ENCODE data around the gene P4HB.

Gene P4HB

DNA sequence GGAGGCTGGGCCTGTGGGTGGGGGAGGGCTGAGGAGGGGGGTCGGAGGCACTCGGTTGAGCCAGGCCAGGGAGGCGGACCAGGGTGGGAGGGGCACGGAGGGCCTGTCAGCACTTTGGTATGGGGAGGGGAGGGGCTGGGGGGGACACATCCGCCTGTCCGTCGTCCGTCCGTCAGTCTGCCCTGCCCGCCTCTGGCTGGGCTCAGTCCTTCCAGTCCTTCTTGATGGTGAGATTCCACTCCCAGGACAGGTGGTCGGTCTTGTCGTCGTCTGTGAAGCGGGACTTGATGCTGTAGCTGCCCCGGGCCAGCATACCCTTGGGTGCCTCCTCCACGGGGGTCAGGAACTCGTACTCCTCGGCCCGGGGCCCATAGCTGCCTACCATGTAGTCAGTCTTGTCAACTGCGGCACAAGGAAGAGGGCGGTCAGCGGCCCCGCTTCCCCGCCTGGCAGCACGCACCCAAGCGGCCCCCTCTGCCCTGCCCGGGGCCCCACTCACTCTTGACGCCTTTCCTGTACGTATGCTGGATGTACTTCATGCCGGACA is 8.4 kb upstream of the P4HB start:
- DNase-seq (ENCODE audit: low read depth): peak; percentile 91

DNA sequence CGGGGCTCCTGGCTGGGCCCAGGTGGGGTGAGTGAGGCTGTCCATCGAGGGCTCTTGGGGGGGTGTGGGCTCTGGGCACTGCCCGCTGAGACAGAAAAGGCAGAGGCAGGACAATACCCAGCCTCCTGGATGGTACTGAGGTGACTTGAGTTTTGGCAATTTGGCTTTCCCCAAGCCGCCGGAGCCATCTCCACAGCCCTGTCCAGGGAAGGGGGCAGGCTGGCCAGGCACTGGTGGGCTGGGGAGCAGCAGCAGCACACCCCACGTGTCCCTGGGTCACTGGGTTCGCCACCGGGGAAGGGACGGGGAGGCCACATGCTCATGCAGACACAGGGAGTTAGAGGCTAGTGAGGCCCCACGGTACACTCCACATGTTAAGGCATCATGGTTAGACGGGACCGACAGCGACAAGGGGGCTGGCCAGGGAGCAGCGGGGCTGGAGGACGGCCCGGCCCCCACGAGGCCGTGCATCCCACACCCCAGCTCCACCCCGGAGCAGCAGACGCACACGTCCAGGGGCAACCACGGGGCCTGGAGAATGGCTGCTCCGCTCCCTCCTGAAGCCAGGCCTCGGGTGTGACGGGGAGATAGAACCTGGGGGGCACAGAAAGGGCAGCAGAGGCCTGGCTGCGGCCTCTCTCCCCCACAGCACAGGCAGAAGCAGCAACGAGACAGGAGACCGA is 7.8 kb upstream of the P4HB start:
- DNase-seq (ENCODE audit: low read depth): no peak

DNA sequence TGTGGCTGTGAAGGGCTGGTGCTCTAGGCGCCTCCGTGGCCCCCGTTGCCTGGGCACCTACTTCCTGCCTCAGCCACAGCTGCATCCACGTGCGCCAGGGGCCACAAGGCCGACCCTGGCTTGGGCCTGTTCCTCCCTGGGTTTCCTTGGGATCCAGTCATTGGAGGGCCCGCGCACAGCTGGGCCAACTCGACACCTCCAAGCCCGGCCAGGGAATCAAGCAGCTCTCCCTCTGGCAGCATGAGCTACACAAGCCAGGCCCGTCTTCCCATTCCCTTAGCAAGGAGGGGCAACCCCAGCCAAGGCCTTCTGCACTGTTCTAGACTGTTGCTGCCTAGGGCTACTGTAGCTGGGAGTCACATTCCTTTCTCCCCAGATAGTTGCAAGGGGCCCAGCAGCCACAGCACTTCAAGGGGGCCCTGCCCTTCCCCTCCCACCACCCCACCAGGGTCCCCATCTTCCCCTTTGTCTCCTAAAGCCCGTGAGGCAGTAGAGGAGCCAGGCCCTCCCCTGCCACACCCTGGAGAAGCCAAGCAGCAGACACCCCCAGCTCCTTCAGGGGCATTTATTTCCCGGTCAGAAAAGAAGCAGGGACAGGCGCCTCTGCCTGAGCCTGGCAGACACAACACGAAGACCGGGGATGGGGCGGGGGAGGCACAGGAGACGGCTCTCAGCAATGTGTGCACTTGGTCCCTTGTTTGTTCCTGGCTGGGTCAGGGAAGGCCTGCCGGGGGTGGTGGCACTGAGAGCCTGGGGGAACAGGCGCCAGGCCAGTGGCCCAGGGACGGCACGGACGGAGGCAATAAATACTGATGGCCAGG is 7.0 kb upstream of the P4HB start:
- no peak for DNase-seq (ENCODE audit: low read depth)

DNA sequence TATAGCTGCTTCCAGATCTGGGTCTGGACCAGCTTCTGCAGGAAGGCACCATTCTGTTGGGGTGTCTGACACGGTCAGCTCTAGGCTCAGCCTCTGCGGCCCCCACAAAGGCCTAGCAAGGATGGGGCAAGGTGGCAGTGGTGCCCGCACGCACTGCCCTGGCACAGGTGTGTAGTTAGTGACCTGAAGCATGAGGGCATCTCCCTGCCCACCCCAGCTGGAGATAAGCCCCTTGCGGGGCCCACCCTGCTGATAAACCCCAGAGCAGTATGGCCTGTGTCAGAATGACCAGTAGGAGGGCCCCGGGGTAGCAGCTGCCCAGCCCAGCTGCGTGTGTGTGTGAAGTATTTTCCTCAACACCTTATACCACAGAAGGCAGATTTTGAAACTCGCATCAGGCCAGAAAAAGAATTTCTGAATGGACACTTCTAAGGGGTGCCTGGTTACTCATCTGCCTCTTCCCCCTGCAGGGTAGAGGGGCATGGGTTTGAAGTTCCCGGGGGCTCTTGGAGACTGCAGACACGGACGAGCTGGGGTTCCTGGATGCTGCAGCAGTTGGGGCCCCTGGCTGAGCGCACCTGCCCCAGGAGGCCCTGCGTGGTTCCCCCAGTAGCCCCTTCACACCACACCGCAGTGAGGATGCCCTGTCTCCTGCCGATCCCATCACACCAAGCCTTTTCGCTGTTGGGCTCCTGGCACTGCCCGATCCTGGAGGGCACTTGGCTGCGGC is 6.3 kb upstream of the P4HB start:
- DNase-seq (ENCODE audit: low read depth): no peak

DNA sequence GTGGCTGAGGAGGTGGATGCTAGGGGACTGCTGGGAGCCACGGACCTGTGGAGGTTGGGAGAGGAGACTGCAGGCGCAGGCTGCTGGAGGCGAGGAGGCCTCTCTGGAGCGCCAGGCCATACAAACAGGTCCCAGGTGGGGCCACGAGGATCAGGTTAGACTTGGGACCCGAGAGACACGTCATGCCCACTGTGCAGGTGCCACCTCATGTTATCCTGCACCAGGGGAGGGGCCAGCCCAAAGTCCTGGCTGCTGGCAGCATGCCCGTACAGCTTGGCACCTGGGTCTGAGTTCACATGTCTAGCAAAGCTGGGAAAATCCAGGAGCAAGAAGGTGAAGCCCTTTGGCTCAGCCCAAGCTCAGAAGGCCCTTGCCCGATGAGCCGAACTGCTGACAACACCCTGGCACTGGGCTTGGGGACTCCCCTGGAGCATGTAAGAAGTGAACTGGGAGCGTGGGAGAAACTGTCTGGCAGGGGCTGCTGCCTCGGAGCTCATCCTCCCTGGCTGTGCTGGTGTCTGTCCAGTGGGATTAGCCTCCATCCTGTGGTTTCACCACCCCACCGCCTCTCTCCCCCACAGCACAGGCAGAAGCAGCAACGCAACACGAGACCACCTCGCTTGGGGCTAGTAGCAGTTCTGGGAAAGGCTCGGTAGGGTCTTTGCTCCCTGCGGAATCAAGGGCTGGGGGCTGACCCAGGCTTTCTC is 5.6 kb upstream of the P4HB start:
- no peak for DNase-seq (ENCODE audit: low read depth)

DNA sequence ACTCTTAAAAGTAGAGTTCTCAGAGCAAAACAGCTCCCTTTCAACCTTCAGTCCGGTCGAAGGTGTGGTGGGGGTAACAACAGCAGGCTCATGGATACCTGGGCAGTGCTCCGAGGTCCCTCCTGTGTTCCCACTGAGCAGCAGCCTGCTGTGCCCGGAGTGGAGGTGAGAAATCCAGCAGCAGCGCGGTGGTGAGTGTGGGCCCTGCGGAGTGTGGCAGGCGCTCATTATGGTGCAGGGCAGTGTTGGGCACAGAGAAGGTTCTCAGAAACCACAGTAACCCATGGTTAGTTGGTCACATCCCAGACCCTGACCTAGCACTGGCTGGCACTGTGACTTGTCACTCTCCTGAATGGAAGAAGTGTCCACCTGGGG is 5.0 kb upstream of the P4HB start:
- no peak for DNase-seq (ENCODE audit: low read depth)

DNA sequence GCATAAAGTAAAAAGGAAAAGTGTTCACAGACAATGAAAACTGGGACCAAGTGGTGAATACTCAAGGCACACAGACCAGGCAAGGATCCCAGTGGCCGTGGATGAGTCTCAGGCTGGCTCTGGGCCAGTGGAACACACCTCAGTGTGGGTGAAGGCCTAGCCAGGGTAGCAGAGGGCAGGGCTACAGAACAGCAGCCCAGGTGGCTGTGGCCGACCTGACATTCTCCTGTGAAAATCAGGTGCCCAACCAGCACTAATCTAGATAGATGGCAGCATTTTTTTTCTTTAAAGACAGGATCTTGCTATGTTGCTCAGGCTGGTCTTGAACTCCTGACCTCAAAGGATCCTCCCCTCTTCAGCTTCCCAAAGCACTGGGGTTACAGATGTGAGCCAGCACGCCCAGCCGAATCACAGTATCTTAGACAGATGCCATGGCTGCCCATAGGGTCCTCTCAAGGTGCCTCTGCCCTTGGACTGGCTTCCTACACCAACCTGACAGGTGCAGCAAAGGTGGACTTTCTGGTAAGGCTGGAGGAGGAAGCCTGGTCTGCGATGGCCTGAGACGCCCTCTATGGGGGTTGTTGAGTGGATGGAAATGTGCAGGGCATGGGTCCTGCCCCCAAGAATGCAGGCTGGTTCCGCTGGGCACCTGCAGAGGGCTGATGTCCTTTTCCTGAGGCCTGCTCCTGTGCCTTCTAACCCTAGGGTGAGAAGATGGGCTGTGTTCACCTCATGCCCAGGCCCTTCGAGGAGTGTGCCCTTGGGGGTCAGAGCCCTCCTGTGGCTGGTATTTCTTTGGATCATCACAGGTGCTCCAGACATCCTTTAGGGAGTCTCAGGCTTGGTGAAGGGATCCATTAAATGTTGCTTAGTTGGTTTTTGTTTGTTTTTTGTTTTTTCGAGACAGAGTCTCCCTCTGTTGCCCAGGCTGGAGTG is 3.8 kb upstream of the P4HB start:
- DNase-seq (ENCODE audit: low read depth): no peak

DNA sequence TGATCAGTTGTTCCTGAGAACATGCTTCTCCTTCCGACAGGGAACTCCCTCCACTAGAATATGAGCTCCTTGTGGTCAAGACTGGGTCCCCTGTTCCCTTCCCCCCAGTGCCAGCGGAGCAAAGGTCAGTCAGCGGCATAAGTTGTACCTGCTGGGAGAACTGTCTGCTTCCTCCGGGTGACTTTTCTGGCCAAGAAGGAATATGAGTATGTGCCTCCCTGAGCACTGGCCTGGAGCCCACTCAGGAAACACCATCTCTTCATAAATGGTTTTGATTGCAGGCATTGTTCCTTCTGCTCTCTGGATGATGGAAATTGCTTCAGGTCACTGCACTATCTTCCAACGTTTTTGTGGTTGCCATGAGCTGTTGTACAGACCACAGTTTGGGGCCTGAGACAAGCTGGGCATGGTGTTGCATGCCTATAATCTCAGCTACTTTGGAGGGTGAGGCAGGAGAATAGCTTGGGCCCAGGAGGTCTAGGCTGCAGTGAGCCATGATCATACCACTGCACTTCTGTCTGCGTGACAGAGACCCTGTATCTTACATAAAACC is 2.9 kb upstream of the P4HB start:
- no peak for DNase-seq (ENCODE audit: low read depth)

DNA sequence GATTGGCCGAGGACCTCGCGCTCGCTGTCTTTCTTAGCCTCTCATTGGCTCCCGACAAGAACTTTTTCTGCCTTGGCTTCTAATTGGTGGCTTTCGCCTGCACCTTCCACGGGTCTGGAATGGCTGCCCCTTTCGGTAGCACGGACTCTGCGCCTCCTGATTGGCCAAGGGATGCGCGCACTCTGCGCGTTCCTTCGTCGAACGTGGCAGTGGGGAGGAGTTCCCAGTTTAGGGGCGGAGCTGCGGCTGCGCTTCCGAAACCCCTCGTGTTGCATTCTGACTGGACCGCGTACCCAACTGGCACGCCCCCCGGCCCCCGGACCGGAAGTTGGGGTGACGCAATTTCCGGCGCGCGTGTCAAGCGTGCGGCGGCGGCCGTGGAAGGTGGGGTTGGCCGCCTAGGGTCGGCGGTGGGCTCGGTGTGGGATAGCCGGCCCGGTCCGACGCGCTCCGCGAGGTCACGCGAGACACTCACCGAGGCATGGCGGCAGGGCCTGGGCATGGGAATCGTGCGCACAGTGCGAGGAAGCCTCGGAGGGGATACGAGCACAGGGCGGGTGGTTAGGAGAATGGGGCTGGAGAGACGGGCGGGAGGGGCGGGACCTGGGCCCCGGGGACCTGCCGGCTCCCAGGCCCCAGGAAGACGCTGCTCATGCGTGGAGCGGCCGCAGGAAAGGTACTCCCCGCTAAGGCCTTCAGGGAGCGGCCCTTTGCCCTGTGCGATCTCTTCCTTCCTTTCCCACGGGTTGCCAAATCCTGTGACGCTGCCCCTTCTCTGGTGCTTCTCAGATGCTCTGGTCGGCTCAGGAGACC is 627 bp upstream of the P4HB start:
- DNase-seq (ENCODE audit: low read depth): peak; percentile 100

DNA sequence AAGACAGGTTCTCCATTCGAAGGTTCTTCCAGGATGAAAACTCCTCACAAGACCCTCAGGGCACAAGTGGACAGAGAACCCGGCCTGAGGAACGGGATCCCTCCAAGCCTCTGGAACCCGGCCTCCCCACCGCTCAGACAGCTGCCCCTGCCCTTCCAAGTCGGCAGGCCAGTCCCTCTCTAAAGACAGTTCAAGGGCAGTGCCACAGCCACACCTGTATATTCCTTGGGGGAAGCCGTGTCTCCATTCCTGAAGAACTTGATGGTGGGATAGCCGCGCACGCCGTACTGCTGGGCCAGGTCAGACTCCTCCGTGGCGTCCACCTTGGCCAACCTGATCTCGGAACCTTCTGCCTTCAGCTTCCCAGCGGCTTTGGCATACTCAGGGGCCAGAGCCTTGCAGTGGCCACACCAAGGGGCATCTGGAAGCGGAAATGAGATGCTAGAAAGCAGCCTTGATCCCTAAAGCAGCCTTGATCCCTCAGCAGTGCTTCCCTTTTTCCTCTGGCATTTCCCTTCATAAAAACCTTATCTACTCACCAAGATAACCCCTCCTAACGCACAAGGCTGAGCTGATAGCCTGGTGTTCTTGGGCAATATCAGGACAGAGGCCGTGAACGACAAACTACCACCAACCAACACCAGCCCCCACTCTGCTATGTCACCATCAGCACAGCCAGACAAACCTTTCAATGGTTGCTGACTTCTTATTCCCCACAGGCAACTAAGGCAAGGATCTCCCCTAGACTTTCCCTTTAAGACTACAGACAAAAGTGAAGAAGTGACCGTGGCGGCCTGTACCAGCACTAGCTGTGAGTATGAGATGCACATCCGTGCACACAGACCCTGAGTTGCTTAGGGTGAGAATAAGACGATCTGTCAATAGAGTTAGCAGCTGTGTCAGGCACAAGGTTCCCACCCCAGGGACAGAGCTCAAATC is 1.1 kb downstream of the P4HB start:
- DNase-seq (ENCODE audit: low read depth): no peak

DNA sequence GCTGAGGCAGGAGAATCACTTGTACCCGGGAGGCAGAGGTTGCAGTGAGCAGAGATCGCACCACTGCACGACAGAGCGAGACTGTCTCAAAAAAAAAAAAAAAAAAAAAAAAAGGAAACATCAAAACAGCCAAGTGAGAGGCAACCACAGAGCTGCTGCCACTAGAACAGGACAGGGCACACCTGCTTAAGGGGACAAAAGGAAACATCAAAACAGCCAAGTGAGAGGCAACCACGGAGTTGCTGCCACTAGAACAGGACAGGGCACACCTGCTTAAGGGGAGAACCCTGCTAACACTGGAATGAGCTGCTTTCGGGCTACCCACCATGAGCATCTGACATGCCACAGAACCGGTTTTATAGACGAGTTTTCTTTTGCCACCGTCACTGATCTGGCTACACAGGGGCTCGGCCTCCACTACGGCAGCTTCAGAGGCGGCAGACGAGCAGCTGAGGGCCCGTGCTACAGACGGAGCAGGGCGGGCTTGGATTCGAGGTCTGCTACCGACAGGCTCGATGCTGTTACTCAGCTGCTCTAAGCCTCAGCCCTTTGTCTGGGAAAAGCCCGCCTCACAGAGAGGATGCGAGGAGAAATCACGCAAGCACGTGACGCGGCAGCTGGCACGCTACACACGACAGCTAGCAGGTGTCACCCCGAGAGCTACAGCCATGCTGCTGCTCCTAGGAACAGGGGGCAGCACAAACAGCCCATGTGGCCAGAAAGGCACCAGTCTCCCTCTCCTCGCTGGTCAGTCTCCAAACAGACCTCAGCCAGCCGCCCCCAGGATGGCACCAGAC is 2.0 kb downstream of the P4HB start:
- no peak for DNase-seq (ENCODE audit: low read depth)

DNA sequence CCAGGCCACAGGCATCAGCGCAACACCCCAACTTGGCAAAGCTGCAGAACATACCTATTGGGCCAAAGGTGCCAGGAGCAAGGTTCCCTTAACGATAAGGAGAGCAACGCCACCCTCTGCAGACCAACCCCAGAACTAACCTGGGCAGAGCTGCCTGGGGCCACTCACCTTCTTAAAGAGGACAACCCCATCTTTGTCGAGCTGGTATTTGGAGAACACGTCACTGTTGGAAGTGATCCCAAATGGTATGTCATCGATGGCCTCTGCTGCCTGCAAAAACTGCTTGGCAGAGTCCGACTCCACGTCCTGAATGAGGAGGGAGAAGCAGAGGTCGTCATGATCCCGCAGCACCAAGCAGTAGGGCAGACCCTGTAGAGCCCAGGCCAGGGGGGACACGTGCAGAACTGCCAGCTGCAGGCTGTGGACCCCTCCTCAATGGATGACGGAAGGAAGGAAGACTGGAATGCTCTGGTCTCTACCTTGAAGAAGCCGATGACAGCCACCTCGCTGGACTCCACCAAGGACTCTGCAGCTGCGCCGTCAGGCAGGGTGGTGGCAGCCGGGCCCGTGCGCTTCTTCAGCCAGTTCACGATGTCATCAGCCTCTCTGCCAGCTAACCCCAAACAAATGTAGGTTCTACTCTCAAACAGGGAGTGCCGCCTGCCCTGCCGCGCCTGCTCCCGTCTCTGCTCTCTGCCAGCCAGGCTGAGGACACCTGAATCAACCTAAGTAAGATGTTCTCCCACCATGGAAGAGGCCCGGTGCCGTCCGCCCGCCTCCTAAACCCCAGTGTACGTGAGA is 5.2 kb downstream of the P4HB start:
- no peak for DNase-seq (ENCODE audit: low read depth)

DNA sequence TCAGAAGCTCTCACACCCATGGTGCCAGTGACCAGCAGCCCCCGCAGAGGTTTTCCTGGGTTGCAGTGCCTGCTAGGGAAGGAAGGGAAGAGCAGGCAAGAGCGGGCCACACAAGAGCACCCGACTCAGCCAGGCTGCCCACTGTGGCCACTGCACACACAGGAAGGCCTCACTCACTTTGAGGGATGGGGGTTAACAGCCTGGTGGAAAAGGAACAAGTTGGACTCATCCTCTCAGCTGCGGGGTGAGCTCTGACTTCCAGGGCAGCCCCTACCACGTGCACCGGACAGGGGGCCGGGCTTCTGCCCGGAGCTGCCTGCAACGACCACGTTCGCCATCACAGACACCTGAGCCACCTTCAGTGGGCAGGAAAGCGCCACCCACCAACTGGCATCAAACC is 8.1 kb downstream of the P4HB start:
- no peak for DNase-seq (ENCODE audit: low read depth)

DNA sequence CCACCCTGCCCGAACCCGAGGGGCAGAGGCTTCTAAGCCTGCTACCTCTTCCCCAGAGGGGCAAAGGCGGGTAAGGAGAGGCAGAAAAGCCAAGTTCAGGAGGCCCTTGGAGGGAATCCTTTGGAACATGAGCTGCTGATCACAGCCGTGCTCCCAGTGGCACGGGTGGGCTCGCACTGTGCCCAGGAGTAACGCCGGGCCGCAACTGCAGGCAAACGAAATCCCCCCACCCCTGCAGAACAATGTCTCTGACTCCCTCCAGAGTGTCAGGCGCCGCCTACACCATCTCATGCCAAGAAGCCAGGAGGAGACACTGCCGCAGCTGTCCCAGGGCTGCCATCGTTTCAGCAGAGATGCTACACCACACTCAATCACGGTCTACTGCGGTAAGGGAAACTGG is 8.9 kb downstream of the P4HB start:
- DNase-seq (ENCODE audit: low read depth): no peak

DNA sequence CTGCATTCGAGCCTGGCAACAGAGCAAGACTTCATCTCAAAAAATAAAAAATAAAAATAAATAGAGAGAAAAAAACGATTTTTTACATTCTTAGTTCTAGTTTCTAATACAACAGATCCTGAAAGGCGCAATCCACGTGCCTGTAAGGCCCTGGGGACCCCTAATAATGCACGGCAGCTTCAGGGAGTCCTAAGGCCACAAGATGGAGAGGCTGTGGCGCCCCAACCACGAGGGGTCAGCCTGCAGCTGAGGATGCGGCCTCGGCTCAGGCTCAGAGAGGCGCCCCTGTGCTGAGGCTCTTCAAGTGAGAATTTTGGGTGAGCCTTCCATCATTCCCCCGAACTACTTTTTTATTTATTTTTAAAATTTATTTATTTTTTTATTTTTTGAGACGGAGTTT is 10.9 kb downstream of the P4HB start:
- DNase-seq (ENCODE audit: low read depth): no peak

DNA sequence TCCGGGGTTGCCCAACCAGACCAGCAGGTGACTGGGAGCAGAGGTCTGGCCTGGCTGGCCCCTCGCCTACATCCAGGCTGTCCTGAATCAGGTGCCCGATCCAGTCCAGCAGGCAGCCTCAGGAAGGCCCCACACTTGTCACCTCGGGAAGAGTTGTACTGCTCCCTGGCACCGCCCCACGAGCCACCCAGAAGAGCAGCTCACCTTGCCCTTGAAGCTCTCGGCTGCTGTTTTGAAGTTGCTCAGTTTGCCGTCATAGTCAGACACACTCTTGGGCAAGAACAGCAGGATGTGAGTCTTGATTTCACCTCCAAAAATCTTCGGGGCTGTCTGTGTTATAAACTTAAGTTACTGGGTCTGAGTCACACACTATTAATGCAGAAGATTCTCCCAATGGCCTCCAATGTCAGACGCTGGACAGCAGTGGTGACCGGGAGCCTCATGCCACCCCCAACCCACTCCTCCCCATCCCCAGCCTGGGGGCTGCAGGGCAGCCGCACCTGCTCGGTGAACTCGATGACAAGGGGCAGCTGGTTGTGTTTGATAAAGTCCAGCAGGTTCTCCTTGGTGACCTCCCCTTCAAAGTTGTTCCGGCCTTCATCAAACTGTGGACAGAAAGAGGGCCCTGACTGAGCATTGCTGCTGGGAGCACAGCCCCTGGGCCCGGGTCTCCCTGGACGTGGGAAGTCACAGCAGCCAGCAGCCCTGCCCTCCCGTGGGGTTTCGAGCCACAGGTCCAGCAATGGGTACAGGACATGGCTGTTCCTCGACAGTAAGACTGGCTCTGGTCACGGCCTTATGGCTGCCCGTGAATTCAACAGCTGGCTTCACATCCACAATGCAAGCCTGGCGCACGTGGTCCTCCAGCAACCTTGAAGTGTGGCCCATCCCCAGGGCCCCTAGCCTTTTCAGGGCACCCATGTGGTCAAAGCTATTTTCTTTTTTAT is 13.3 kb downstream of the P4HB start:
- no peak for DNase-seq (ENCODE audit: low read depth)
